Coronary artery (tissue), 2 donors: ENCODE data around the gene ZNF280B.
"Not testable (repeated sequence)": the region's sequence is repeated elsewhere in the genome, so short reads cannot be mapped to it uniquely, and the experiment has no call there.

ENCODE experiments used
- DNase-seq: peaks from one replicate; pipeline ENCODE4 v3.0.0-alpha.2; 2017; ENCODE audit warnings: low spot score
- H3K27ac ChIP-seq, 2 donors: fragments of 200-600 bp; sonication (generic); one replicate each; pipeline ENCODE4 v1.5.1; 2016 to 2019
- H3K4me3 ChIP-seq: fragments of 200-600 bp; sonication (generic); 2 replicates; pipeline ENCODE4 v1.5.1; 2016; ENCODE audit warnings: mild to moderate bottlenecking, moderate library complexity
- TF ChIP-seq, protein P1 (sequence below): fragments of 200-600 bp; sonication (generic); IDR thresholded peaks from one replicate; pipeline ENCODE4 v1.5.1; 2019; ENCODE audit warnings: antibody characterized with exemption

The ZNF280B gene

DNA sequence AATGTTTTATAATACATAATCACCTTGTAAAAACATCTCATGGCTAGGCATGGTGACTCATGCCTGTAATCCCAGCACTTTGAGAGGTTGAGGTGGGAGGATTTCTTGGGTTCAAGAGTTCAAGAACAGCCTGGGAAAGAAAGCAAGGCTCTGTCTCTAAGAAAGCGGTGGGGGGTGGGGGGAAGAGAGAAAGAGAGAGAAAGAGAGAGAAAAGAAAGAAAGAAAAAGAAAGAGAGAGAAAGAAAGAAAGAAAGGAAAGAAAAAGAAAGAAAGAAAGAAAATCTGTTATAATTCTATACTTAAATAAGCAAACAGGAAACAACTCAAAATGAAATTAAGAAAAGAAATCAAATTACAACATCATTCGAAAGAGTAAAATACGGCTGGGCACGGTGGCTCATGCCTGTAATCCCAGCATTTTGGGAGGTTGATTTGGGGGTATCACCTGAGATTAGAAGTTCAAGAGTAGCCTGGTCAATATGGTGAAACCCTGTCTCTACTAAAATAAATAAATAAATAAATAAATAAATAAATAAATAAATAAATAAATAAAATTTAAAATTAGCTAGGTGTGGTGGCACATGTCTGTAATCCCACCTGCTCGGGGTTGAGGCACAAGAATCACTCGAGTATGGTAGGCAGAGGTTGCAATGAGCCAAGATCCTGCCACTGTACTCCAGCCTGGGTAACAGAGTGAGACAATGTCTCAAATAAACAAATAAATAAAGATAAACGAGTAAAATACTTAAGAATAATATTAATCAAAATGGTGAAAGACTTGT, 65.4 kb downstream of the ZNF280B start:
- no peak overlapping the region for H3K4me3 ChIP-seq
- TF ChIP-seq, protein P1, sequence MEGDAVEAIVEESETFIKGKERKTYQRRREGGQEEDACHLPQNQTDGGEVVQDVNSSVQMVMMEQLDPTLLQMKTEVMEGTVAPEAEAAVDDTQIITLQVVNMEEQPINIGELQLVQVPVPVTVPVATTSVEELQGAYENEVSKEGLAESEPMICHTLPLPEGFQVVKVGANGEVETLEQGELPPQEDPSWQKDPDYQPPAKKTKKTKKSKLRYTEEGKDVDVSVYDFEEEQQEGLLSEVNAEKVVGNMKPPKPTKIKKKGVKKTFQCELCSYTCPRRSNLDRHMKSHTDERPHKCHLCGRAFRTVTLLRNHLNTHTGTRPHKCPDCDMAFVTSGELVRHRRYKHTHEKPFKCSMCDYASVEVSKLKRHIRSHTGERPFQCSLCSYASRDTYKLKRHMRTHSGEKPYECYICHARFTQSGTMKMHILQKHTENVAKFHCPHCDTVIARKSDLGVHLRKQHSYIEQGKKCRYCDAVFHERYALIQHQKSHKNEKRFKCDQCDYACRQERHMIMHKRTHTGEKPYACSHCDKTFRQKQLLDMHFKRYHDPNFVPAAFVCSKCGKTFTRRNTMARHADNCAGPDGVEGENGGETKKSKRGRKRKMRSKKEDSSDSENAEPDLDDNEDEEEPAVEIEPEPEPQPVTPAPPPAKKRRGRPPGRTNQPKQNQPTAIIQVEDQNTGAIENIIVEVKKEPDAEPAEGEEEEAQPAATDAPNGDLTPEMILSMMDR = no peak
- no peak overlapping the region for H3K27ac ChIP-seq
- DNase-seq = no peak

DNA sequence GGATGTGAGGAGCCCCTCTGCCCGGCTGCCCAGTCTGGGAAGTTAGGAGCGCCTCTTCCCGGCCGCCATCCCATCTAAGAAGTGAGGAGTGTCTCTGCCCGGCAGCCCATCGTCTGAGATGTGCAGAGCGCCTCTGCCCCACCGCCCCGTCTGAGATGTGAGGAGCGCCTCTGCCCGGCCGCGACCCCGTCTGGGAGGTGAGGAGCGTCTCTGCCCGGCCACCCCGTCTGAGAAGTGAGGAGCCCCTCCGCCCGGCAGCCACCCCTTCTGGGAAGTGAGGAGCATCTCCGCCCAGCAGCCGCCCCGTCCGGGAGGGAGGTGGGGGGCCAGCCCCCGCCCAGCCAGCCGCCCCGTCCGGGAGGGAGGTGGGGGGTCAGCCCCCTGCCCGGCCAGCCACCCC, 66.9 kb downstream of the ZNF280B start:
- not testable (repeated sequence) for H3K4me3 ChIP-seq, DNase-seq, H3K27ac ChIP-seq

DNA sequence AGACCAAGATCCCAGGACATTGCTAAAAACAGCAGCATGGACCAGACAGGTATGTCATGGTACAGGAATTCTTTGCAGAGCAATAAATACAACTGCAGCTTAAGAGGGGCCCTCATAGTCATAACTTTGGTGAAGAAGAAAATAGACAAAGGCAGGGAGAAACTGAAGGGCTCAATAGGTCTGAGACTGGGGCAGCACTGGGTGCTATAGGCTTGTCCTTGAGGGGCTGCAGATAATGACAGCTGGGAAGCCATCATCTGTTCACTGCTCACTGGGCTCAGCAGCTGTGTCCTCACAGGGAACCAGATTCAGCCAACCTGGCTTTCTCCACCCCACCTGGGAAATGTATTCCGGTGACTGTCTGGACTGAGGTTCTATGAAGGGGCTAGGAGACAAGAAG, 68.4 kb downstream of the ZNF280B start:
- H3K27ac ChIP-seq = no peak overlapping the region
- TF ChIP-seq, protein P1 = no peak
- no peak for DNase-seq
- H3K4me3 ChIP-seq = no peak overlapping the region
